GM23338 (cell line): ENCODE measurements around the gene TYSND1. TPM values are rescaled to one million over a fixed set of nuclear protein-coding genes. Genes with fewer than 3 reads are reported as not detected.
A peak's percentile ranks its signal among the peaks of the same experiment; 100 is the strongest.

Experiments used
- ATAC-seq: fragments of 200-7000 bp; cut with Tn5 transposase; 3 replicates; pipeline ENCODE4 v1.9.1; 2020
- DNase-seq: peaks from one replicate; pipeline ENCODE4 v3.0.0-alpha.2; 2015; ENCODE audit warnings: low spot score
- H2AFZ ChIP-seq: fragments of 200-600 bp; sonication (generic); 2 replicates; pipeline ENCODE4 v1.8.0; 2016; ENCODE audit warnings: antibody characterized with exemption, mild to moderate bottlenecking, moderate library complexity
- H3F3A ChIP-seq: fragments of 200-600 bp; sonication (generic); replicated peaks from 2 replicates; pipeline ENCODE4 v1.8.0; 2017; ENCODE audit warnings: antibody characterized with exemption, mixed run types, low read depth
- H3K27ac ChIP-seq: fragments of 200-600 bp; sonication (generic); 2 replicates; pipeline ENCODE4 v1.6.1; 2016; ENCODE audit warnings: low read depth
- H3K27me3 ChIP-seq: fragments of 200-600 bp; sonication (generic); 2 replicates; pipeline ENCODE4 v1.8.0; 2016; ENCODE audit warnings: mild to moderate bottlenecking, mixed run types, moderate library complexity; ENCODE audit not compliant: insufficient read depth
- H3K36me3 ChIP-seq: fragments of 200-600 bp; sonication (generic); 2 replicates; pipeline ENCODE4 v1.8.0; 2016; ENCODE audit warnings: mild to moderate bottlenecking; ENCODE audit not compliant: insufficient read depth
- H3K4me1 ChIP-seq: fragments of 200-600 bp; sonication (generic); 2 replicates; pipeline ENCODE4 v1.8.0; 2016; ENCODE audit warnings: mild to moderate bottlenecking, moderate library complexity; ENCODE audit not compliant: insufficient read depth
- H3K4me2 ChIP-seq: fragments of 200-600 bp; sonication (generic); 2 replicates; pipeline ENCODE4 v1.7.1; 2017; ENCODE audit warnings: mixed run types
- H3K4me3 ChIP-seq: fragments of 200-600 bp; sonication (generic); 2 replicates; pipeline ENCODE4 v1.6.1; 2016; ENCODE audit warnings: mixed run types
- H3K79me2 ChIP-seq: fragments of 200-600 bp; sonication (generic); replicated peaks from 2 replicates; pipeline ENCODE4 v1.8.0; 2017; ENCODE audit warnings: mild to moderate bottlenecking; ENCODE audit not compliant: insufficient read depth
- H3K9me2 ChIP-seq: fragments of 200-600 bp; sonication (generic); 2 replicates; pipeline ENCODE4 v1.8.0; 2017; ENCODE audit not compliant: insufficient read depth
- H4K20me1 ChIP-seq: fragments of 200-600 bp; sonication (generic); replicated peaks from 2 replicates; pipeline ENCODE4 v1.8.0; 2017; ENCODE audit warnings: mild to moderate bottlenecking; ENCODE audit not compliant: insufficient read depth
- H3K27ac Mint-ChIP-seq: 2 replicates; pipeline ENCODE4 v1.8.0; 2020; ENCODE audit warnings: inconsistent platforms, mild to moderate bottlenecking, moderate library complexity, mixed read lengths
- H3K27me3 Mint-ChIP-seq: 3 replicates; pipeline ENCODE4 v1.8.0; 2022; ENCODE audit warnings: low read depth, mild to moderate bottlenecking, moderate library complexity, mixed read lengths, inconsistent platforms; ENCODE audit not compliant: insufficient read depth, poor library complexity
- H3K36me3 Mint-ChIP-seq: 3 replicates; pipeline ENCODE4 v1.8.0; 2021; ENCODE audit warnings: low read depth, mild to moderate bottlenecking, inconsistent platforms, moderate library complexity, mixed read lengths
- H3K4me1 Mint-ChIP-seq: 3 replicates; pipeline ENCODE4 v1.8.0; 2020; ENCODE audit warnings: mild to moderate bottlenecking, inconsistent platforms, mixed read lengths
- H3K4me3 Mint-ChIP-seq: 3 replicates; pipeline ENCODE4 v1.8.0; 2021; ENCODE audit warnings: moderate library complexity, mild to moderate bottlenecking, inconsistent platforms, mixed read lengths
- H3K9me3 Mint-ChIP-seq: 3 replicates; pipeline ENCODE4 v1.8.0; 2020; ENCODE audit warnings: moderate library complexity, mild to moderate bottlenecking, inconsistent platforms, mixed read lengths
- CREB1 ChIP-seq: fragments of 250-450 bp; sonication (Bioruptor Pico); IDR thresholded peaks from 2 replicates; pipeline ENCODE4 v1.5.0; 2020; ENCODE audit warnings: low read depth, mild to moderate bottlenecking, moderate library complexity
- JUNB ChIP-seq: IDR thresholded peaks from one replicate; pipeline ENCODE4 v1.6.1; 2016; ENCODE audit warnings: antibody characterized with exemption; ENCODE audit not compliant: unreplicated experiment
- POLR2AphosphoS5 ChIP-seq: IDR thresholded peaks from 2 replicates; pipeline ENCODE4 v1.6.1; 2016; ENCODE audit warnings: antibody characterized with exemption, low read depth
- STAT1 ChIP-seq: IDR thresholded peaks from one replicate; pipeline ENCODE4 v1.6.1; 2016; ENCODE audit warnings: antibody characterized with exemption; ENCODE audit not compliant: unreplicated experiment
- ZNF114 ChIP-seq: fragments of 250-450 bp; sonication (Bioruptor Pico); IDR thresholded peaks from 2 replicates; pipeline ENCODE4 v1.5.0; 2020; ENCODE audit warnings: mild to moderate bottlenecking, moderate library complexity
- polyA plus RNA-seq: library from polyadenylated mRNA; unstranded; fragments of >200 nt; fragmentation: Nextera tagmentation; extraction: Ambion mirVana; gene quantifications from 2 replicates; pipeline ENCODE4 v1.2.1, GENCODE V29; 2016
- total RNA-seq: library from RNA; depleted of rRNA; stranded (reverse); fragments of >200 nt; shearing (Covaris generic); gene quantifications from 2 replicates; pipeline ENCODE4 v1.2.3, GENCODE V29; 2014
- TF ChIP-seq, protein P1 (sequence below): IDR thresholded peaks from one replicate; pipeline ENCODE4 v1.6.1; 2018; ENCODE audit warnings: antibody characterized with exemption; ENCODE audit not compliant: unreplicated experiment
- TF ChIP-seq, protein P2 (sequence below): fragments of 250-450 bp; sonication (Bioruptor Pico); IDR thresholded peaks from 2 replicates; pipeline ENCODE4 v1.5.0; 2020; ENCODE audit warnings: mild to moderate bottlenecking, moderate library complexity
- TF ChIP-seq, protein P3 (sequence below): IDR thresholded peaks from 2 replicates; pipeline ENCODE4 v1.6.1; 2016; ENCODE audit warnings: antibody characterized with exemption

TYSND1 gene
- total and polyA plus RNA-seq, 2 experiments from 2014 or later = 5.2 to 19.5 TPM

DNA sequence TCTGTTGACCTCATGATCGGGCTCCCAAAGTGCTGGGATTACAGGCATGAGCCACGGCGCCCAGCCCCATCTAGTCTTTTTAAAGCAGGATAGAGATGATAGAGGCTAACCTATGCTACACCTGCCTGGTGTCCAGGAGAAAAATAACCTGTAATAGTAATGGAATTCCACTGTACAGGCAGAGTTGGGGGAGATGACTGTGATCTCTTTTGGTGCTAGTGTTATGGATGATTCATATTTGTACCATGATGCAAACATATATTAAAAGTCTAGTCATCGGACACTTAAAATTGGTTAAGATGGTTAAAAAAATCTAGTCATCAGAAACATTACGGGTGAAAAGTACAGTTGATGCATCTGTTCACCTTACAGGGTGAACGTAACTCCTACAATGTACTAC lies 29.9 kb upstream of the TYSND1 start:
- Histone ChIP-seq H3K4me2 (no peak overlapping the region), H3K4me1 (no peaks in the 10 kb centered on the region), H3K27ac (no peak overlapping the region), H3K79me2 (no peaks in the 10 kb centered on the region), H4K20me1 (no peaks in the 10 kb centered on the region), H3K36me3 (no peaks in the 10 kb centered on the region), H3K9me2 (no peaks in the 10 kb centered on the region), H3K27me3 (no peaks in the 10 kb centered on the region), H2AFZ (0 out of 2 replicates have a peak overlapping the region, but pooled peaks have one; percentile 10), H3F3A (no peaks in the 10 kb centered on the region), H3K4me3 (no peak overlapping the region)
- Mint-ChIP-seq H3K4me3 (no peak overlapping the region), H3K36me3 (no peaks in the 10 kb centered on the region), H3K27me3 (peaks cover 9% of the 10 kb centered on the region), H3K27ac (no peak overlapping the region), H3K9me3 (peaks cover 8% of the 10 kb centered on the region), H3K4me1 (no peaks in the 10 kb centered on the region)
- TF ChIP-seq, protein P1, sequence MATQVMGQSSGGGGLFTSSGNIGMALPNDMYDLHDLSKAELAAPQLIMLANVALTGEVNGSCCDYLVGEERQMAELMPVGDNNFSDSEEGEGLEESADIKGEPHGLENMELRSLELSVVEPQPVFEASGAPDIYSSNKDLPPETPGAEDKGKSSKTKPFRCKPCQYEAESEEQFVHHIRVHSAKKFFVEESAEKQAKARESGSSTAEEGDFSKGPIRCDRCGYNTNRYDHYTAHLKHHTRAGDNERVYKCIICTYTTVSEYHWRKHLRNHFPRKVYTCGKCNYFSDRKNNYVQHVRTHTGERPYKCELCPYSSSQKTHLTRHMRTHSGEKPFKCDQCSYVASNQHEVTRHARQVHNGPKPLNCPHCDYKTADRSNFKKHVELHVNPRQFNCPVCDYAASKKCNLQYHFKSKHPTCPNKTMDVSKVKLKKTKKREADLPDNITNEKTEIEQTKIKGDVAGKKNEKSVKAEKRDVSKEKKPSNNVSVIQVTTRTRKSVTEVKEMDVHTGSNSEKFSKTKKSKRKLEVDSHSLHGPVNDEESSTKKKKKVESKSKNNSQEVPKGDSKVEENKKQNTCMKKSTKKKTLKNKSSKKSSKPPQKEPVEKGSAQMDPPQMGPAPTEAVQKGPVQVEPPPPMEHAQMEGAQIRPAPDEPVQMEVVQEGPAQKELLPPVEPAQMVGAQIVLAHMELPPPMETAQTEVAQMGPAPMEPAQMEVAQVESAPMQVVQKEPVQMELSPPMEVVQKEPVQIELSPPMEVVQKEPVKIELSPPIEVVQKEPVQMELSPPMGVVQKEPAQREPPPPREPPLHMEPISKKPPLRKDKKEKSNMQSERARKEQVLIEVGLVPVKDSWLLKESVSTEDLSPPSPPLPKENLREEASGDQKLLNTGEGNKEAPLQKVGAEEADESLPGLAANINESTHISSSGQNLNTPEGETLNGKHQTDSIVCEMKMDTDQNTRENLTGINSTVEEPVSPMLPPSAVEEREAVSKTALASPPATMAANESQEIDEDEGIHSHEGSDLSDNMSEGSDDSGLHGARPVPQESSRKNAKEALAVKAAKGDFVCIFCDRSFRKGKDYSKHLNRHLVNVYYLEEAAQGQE = no peak
- TF ChIP-seq, protein P2, sequence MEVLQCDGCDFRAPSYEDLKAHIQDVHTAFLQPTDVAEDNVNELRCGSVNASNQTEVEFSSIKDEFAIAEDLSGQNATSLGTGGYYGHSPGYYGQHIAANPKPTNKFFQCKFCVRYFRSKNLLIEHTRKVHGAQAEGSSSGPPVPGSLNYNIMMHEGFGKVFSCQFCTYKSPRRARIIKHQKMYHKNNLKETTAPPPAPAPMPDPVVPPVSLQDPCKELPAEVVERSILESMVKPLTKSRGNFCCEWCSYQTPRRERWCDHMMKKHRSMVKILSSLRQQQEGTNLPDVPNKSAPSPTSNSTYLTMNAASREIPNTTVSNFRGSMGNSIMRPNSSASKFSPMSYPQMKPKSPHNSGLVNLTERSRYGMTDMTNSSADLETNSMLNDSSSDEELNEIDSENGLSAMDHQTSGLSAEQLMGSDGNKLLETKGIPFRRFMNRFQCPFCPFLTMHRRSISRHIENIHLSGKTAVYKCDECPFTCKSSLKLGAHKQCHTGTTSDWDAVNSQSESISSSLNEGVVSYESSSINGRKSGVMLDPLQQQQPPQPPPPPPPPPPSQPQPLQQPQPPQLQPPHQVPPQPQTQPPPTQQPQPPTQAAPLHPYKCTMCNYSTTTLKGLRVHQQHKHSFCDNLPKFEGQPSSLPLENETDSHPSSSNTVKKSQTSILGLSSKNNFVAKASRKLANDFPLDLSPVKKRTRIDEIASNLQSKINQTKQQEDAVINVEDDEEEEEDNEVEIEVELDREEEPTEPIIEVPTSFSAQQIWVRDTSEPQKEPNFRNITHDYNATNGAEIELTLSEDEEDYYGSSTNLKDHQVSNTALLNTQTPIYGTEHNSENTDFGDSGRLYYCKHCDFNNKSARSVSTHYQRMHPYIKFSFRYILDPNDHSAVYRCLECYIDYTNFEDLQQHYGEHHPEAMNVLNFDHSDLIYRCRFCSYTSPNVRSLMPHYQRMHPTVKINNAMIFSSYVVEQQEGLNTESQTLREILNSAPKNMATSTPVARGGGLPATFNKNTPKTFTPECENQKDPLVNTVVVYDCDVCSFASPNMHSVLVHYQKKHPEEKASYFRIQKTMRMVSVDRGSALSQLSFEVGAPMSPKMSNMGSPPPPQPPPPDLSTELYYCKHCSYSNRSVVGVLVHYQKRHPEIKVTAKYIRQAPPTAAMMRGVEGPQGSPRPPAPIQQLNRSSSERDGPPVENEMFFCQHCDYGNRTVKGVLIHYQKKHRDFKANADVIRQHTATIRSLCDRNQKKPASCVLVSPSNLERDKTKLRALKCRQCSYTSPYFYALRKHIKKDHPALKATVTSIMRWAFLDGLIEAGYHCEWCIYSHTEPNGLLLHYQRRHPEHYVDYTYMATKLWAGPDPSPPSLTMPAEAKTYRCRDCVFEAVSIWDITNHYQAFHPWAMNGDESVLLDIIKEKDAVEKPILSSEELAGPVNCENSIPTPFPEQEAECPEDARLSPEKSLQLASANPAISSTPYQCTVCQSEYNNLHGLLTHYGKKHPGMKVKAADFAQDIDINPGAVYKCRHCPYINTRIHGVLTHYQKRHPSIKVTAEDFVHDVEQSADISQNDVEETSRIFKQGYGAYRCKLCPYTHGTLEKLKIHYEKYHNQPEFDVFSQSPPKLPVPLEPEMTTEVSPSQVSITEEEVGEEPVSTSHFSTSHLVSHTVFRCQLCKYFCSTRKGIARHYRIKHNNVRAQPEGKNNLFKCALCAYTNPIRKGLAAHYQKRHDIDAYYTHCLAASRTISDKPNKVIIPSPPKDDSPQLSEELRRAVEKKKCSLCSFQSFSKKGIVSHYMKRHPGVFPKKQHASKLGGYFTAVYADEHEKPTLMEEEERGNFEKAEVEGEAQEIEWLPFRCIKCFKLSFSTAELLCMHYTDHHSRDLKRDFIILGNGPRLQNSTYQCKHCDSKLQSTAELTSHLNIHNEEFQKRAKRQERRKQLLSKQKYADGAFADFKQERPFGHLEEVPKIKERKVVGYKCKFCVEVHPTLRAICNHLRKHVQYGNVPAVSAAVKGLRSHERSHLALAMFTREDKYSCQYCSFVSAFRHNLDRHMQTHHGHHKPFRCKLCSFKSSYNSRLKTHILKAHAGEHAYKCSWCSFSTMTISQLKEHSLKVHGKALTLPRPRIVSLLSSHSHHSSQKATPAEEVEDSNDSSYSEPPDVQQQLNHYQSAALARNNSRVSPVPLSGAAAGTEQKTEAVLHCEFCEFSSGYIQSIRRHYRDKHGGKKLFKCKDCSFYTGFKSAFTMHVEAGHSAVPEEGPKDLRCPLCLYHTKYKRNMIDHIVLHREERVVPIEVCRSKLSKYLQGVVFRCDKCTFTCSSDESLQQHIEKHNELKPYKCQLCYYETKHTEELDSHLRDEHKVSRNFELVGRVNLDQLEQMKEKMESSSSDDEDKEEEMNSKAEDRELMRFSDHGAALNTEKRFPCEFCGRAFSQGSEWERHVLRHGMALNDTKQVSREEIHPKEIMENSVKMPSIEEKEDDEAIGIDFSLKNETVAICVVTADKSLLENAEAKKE = no peak
- TF ChIP-seq JUNB (no peak), POLR2AphosphoS5 (no peak), CREB1 (CRISPR knock-in tag) (no peak), ZNF114 (CRISPR knock-in tag) (no peak), STAT1 (no peak)
- TF ChIP-seq, protein P3, sequence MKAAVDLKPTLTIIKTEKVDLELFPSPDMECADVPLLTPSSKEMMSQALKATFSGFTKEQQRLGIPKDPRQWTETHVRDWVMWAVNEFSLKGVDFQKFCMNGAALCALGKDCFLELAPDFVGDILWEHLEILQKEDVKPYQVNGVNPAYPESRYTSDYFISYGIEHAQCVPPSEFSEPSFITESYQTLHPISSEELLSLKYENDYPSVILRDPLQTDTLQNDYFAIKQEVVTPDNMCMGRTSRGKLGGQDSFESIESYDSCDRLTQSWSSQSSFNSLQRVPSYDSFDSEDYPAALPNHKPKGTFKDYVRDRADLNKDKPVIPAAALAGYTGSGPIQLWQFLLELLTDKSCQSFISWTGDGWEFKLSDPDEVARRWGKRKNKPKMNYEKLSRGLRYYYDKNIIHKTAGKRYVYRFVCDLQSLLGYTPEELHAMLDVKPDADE = no peak
- ATAC-seq = no peak
- DNase-seq = no peak
